MCF 10A (cell line): ENCODE measurements around the gene EDDM13. TPM values are rescaled to one million over a fixed set of nuclear protein-coding genes. Genes with fewer than 3 reads are reported as not detected.
"Not testable (repeated sequence)": the region's sequence is repeated elsewhere in the genome, so short reads cannot be mapped to it uniquely, and the experiment has no call there.

Experiments used
- BruUV-seq: library from RNA; stranded (reverse); fragments of 400-500 nt; replicated peaks from 2 replicates; lab custom pipeline; 2021; lab: Mats Ljungman, UMichigan
- CTCF ChIA-PET: fragments of 300-600 bp; sonication (Branson Sonifier 250); formaldehyde crosslinking; extraction: SDS; loops from one replicate; lab custom pipeline; 2021; ENCODE audit warnings: antibody characterized with exemption, inconsistent platforms; lab: Yijun Ruan, JAX
- POLR2A ChIA-PET: fragments of 300-600, 350-650 bp; sonication (Branson Sonifier 250); formaldehyde crosslinking; extraction: SDS; loops from one replicate; lab custom pipeline; 2020; ENCODE audit warnings: antibody characterized with exemption, inconsistent platforms; lab: Yijun Ruan, JAX
- DNase-seq: peaks from one replicate; pipeline ENCODE4 v3.0.0-alpha.2; 2018; ENCODE audit not compliant: unreplicated experiment
- H3K27ac Mint-ChIP-seq: one replicate; pipeline ENCODE4 v1.8.0; 2022; ENCODE audit warnings: mild to moderate bottlenecking, low read depth, mixed read lengths; ENCODE audit not compliant: unreplicated experiment
- H3K27me3 Mint-ChIP-seq: one replicate; pipeline ENCODE4 v1.8.0; 2022; ENCODE audit warnings: mixed read lengths; ENCODE audit not compliant: insufficient read depth, unreplicated experiment
- H3K36me3 Mint-ChIP-seq: one replicate; pipeline ENCODE4 v1.8.0; 2022; ENCODE audit warnings: mild to moderate bottlenecking, moderate library complexity, mixed read lengths; ENCODE audit not compliant: insufficient read depth, unreplicated experiment
- H3K4me1 Mint-ChIP-seq: one replicate; pipeline ENCODE4 v1.8.0; 2022; ENCODE audit warnings: mixed read lengths; ENCODE audit not compliant: insufficient read depth, unreplicated experiment
- H3K4me3 Mint-ChIP-seq: one replicate; pipeline ENCODE4 v1.8.0; 2022; ENCODE audit warnings: mild to moderate bottlenecking, moderate library complexity, mixed read lengths; ENCODE audit not compliant: unreplicated experiment
- H3K9me3 Mint-ChIP-seq: one replicate; pipeline ENCODE4 v1.8.0; 2022; ENCODE audit warnings: mixed read lengths; ENCODE audit not compliant: unreplicated experiment
- intact Hi-C: fragments of 100-400 bp; cut with micrococcal nuclease; formaldehyde crosslinking; loops from 2 replicates; pipeline ENCODE4 v1.14.1; 2022
- total RNA-seq: library from RNA; stranded (reverse); gene quantifications from 2 replicates; pipeline ENCODE4 v1.2.3, GENCODE V29; 2022
- TF ChIP-seq, protein P1 (sequence below): fragments of 200-600 bp; IDR thresholded peaks from one replicate; pipeline ENCODE4 v1.8.0; 2022; ENCODE audit warnings: antibody characterized with exemption, mild to moderate bottlenecking; ENCODE audit not compliant: unreplicated experiment

EDDM13 gene
- total RNA-seq, 1 experiment from 2014 or later: not detected

DNA sequence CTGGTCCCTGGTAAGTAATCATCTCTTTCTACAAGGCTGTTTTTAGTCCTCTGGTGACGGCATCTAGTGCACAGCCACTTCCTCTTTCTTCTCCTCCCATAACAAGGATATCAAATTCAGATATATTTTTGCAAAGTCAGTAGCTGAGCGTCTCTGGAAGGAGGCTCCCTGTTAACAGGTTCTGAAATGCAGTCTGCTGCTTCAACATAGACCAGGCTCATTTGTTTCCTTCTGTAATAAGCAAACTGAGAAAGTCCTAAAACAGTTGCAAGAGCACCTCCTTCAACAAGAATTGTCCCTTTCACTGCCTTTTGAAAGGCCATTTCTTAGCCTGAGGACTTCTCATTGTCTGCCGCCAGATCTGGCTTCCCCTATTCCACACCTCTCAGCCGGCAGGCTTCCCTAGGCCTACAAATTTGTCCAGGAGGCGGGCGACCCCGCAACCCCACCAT lies 49.5 kb downstream of the EDDM13 start:
- no peaks in the 10 kb centered on the region for H3K36me3 Mint-ChIP-seq
- H3K4me1 Mint-ChIP-seq: no peaks in the 10 kb centered on the region
- H3K27ac Mint-ChIP-seq: no peak overlapping the region
- CTCF ChIA-PET: interaction anchor here (0.6 to 1.2 kb wide), 2 partner anchors 11 to 68 kb away, joined by 3 to 8 read pairs; no protein-coding TSS in a partner anchor
- no peak for DNase-seq
- TF ChIP-seq, protein P1, sequence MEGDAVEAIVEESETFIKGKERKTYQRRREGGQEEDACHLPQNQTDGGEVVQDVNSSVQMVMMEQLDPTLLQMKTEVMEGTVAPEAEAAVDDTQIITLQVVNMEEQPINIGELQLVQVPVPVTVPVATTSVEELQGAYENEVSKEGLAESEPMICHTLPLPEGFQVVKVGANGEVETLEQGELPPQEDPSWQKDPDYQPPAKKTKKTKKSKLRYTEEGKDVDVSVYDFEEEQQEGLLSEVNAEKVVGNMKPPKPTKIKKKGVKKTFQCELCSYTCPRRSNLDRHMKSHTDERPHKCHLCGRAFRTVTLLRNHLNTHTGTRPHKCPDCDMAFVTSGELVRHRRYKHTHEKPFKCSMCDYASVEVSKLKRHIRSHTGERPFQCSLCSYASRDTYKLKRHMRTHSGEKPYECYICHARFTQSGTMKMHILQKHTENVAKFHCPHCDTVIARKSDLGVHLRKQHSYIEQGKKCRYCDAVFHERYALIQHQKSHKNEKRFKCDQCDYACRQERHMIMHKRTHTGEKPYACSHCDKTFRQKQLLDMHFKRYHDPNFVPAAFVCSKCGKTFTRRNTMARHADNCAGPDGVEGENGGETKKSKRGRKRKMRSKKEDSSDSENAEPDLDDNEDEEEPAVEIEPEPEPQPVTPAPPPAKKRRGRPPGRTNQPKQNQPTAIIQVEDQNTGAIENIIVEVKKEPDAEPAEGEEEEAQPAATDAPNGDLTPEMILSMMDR: no peak
- no peak overlapping the region for H3K4me3 Mint-ChIP-seq
- H3K9me3 Mint-ChIP-seq: no peaks in the 10 kb centered on the region
- no TSS peak for BruUV-seq
- intact Hi-C loops: no loop called here
- H3K27me3 Mint-ChIP-seq: no peaks in the 10 kb centered on the region
- POLR2A ChIA-PET: no interaction called here

- no peaks in the 10 kb centered on the region for H3K9me3 Mint-ChIP-seq
- BruUV-seq: no TSS peak
- CTCF ChIA-PET: interaction anchor here (0.6 to 1.8 kb wide), 2 partner anchors 9 to 258 kb away, joined by 4 to 5 read pairs; no protein-coding TSS in a partner anchor
- no peak overlapping the region for H3K27ac Mint-ChIP-seq
- intact Hi-C loops: no loop called here
- TF ChIP-seq, protein P1: no peak
- H3K27me3 Mint-ChIP-seq: no peaks in the 10 kb centered on the region
- no peaks in the 10 kb centered on the region for H3K4me1 Mint-ChIP-seq
- no peak for DNase-seq
- no peaks in the 10 kb centered on the region for H3K36me3 Mint-ChIP-seq
- POLR2A ChIA-PET: no interaction called here
- H3K4me3 Mint-ChIP-seq: no peak overlapping the region
Measured at GRCh38 chr19:56324436-56324835, 51.9 kb downstream of the EDDM13 start.

DNA sequence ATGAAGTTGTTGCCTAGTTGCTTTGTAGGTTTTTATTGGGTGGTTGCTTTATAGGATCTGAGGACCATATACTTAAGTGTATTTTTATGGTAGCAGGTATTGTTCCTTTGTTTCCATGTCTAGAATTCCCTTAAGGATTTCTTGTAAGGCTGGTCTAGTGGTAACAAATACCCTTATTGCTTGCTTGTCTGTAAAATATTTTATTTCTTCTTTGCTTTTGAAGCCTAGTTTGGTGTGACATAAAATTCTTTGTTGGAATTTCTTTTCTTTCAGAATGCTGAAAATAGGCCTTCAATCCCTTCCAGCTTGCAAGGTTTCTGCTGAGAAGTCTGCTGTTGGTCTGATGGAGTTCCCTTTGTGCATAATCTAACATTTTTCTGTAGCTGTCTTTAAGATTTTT lies 60.1 kb downstream of the EDDM13 start:
- no peaks in the 10 kb centered on the region for H3K4me1 Mint-ChIP-seq
- no peak for DNase-seq
- no peak overlapping the region for H3K4me3 Mint-ChIP-seq
- POLR2A ChIA-PET: interaction anchor here (0.6 to 1.1 kb wide), 2 partner anchors 79 to 257 kb away, joined by 4 to 8 read pairs; no protein-coding TSS in a partner anchor
- intact Hi-C loops: loop anchor here (1.0 to 10.0 kb wide), 5 partner anchors 79 to 698 kb away; no protein-coding TSS in a partner anchor
- no peak overlapping the region for H3K27ac Mint-ChIP-seq
- CTCF ChIA-PET: interaction anchor here (0.7 to 8.0 kb wide), 24 partner anchors 7 to 1524 kb away, joined by 3 to 168 read pairs (median 5); partner anchors contain the start of gene ZSCAN5A
- no peaks in the 10 kb centered on the region for H3K36me3 Mint-ChIP-seq
- peaks cover 11% of the 10 kb centered on the region for H3K27me3 Mint-ChIP-seq
- TF ChIP-seq, protein P1: no peak
- no TSS peak for BruUV-seq
- H3K9me3 Mint-ChIP-seq: no peaks in the 10 kb centered on the region

DNA sequence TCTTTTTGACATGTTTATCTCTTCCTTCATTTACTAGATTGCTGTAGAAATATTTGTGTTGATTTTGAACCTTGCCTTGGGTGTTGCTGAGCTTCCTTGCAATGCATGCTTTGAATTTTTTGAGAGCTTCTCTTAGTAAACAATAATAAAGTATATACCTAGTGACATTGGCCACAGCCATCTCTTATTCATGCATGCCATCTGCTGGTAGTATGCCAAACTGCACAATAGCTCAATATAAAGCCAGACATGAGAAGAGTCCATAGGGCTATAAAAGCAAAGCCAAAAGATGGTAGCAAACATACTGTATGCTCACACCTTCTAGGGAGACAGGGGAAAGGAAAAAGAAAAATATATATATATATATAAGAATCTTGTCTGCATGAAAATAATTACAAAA lies 61.0 kb downstream of the EDDM13 start:
- Mint-ChIP-seq H3K9me3 (no peaks in the 10 kb centered on the region), H3K4me1 (no peaks in the 10 kb centered on the region), H3K36me3 (no peaks in the 10 kb centered on the region), H3K27ac (no peak overlapping the region), H3K27me3 (peaks cover 11% of the 10 kb centered on the region), H3K4me3 (no peak overlapping the region)
- no TSS peak for BruUV-seq
- intact Hi-C loops: loop anchor here (1.0 to 10.0 kb wide), 5 partner anchors 80 to 699 kb away; no protein-coding TSS in a partner anchor
- TF ChIP-seq, protein P1: peak; percentile 69
- ChIA-PET CTCF (interaction anchor here (0.5 to 8.0 kb wide), 53 partner anchors 8 to 1525 kb away, joined by 3 to 168 read pairs (median 4); partner anchors contain the start of gene ZSCAN5A), POLR2A (interaction anchor here (0.8 to 1.1 kb wide), 2 partner anchors 80 to 257 kb away, joined by 3 to 8 read pairs; no protein-coding TSS in a partner anchor)
- peak; percentile 62 for DNase-seq

GRCh38 chr19:56335371-56335770 lies 62.8 kb downstream of the EDDM13 start:
- intact Hi-C loops: loop anchor here (10.0 kb wide), 1 partner anchor 701 kb away; no protein-coding TSS in a partner anchor
- CTCF ChIA-PET: interaction anchor here (0.6 to 8.0 kb wide), 7 partner anchors 13 to 321 kb away, joined by 3 to 168 read pairs (median 14); no protein-coding TSS in a partner anchor
- H3K4me1 Mint-ChIP-seq, H3K4me3 Mint-ChIP-seq, POLR2A ChIA-PET, H3K9me3 Mint-ChIP-seq, H3K27me3 Mint-ChIP-seq, H3K27ac Mint-ChIP-seq, DNase-seq, H3K36me3 Mint-ChIP-seq, BruUV-seq: not testable (repeated sequence)

GRCh38 chr19:56337077-56337476 lies 64.5 kb downstream of the EDDM13 start:
- H3K27ac Mint-ChIP-seq, H3K4me1 Mint-ChIP-seq, H3K4me3 Mint-ChIP-seq, H3K27me3 Mint-ChIP-seq, H3K36me3 Mint-ChIP-seq, POLR2A ChIA-PET, DNase-seq, BruUV-seq: not testable (repeated sequence)
- intact Hi-C loops: loop anchor here (10.0 kb wide), 1 partner anchor 702 kb away; no protein-coding TSS in a partner anchor
- peaks cover 11% of the 10 kb centered on the region for H3K9me3 Mint-ChIP-seq
- CTCF ChIA-PET: interaction anchor here (7.9 to 8.0 kb wide), 2 partner anchors 83 to 260 kb away, joined by 121 to 168 read pairs; no protein-coding TSS in a partner anchor
